ENCODE data around the gene CCNE1.

DNA sequence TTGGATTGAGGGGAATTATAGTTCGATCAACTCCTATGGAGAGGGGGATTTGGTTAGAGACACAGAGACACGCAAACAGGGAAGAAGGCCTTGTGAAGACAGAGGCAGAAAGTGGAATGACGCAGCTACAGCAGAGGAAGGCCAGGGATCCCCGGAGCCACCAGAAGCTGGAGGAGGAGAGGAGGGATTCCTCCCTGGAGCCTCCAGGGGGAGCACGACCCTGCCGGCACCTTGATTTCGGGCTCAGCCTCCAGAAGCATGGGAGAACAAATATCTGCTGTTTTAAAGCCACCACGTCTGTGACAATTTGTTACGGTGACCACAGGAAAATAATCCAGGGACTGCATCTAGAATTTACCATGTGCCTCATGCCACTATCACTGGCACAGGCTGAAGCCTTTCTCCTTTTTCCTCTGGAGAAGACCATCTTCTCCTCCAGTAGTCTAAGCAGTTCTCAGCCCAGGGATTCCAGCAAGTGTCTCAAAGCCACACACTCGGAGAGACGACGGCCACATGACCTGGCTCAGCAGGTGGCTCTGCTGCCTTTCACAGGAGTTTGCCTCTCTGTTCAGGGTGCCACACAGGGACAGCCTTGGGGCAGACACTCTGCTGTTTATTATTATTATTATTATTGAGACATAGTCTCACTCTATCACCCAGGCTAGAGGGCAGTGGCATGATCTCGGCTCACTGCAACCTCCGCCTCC, 39.9 kb upstream of the CCNE1 start:
- TF ChIP-seq EZH2 (IDR thresholded peaks at IDR 0.05) = no peak
- TF ChIP-seq POLR2AphosphoS5 (IDR thresholded peaks at IDR 0.05; ENCODE audit: borderline replicate concordance, low read depth, low read length) = no peak
- no peak for TF ChIP-seq FOXP2 (optimal IDR thresholded peaks at IDR 0.05; ENCODE audit: control extremely low read depth, extremely low read length, insufficient read depth)

All from SK-N-MC (cell line).